ENCODE measurements around the gene APELA. TPM values are rescaled to one million over a fixed set of nuclear protein-coding genes. Genes with fewer than 3 reads are reported as not detected.
A peak's percentile ranks its signal among the peaks of the same experiment; 100 is the strongest.
"Not testable (repeated sequence)": the region's sequence is repeated elsewhere in the genome, so short reads cannot be mapped to it uniquely, and the experiment has no call there.

The APELA gene
- total RNA-seq, 1 donor from 2014 or later, result not detected

DNA sequence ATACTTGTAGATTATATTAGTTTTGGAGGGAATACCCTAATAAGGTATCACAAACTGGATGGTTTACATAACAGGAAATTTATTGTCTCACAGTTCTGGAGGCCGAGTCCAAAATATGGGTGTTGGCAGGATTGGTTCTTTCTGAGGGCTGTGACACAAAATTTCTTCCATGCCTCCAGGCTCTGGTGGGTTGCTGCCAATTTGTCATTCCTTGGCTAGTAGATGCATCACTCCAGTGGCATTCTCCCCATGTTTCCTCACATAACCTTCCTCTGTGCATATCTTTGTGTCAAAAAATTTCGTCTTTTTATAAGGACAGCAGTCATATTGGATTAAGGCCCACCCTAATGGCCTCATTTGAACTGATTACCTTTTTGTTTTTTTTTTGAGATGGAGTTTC lies 49.3 kb downstream of the APELA start:
- no peak for DNase-seq (ENCODE audit: low read depth)

DNA sequence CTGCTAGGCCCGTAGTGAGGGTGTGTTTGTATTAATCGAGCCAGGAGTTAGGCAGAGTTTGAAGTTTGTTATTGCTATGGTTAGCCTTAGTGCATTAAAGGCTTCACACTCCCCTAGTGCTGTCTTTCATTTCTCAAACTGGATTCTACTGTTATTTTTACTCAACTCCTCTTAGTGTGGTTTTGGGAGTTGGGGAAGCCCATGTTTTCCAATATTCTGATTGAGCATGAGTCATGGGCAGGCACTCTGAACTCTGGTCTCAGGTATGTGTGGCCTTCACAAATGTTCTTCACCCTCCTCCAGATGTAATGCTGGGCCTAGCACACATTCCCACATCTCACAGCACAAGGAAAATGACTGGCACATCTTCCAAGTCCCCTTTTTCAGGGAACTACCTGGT lies 50.1 kb downstream of the APELA start:
- not testable (repeated sequence) for DNase-seq (ENCODE audit: low read depth)

DNA sequence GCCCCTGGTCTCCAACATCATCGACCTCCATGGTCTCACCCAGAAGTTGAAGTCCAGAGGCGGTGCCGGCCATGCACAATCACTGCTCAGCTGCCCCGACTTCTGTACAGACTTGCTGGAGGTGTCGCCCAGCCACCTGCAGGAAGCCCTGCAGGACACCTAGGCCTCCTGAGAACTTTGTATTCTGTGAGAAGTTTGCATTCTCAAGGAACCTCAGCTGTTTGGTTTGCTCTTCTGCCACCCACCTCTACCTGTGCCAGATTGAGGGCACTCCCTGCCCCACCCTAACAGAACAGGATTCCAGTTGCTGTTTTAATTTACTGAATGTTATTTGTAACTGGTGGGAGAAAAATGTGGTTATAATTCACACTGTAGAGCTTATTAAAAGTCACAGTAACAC lies 53.7 kb downstream of the APELA start:
- DNase-seq (ENCODE audit: low read depth), result no peak

DNA sequence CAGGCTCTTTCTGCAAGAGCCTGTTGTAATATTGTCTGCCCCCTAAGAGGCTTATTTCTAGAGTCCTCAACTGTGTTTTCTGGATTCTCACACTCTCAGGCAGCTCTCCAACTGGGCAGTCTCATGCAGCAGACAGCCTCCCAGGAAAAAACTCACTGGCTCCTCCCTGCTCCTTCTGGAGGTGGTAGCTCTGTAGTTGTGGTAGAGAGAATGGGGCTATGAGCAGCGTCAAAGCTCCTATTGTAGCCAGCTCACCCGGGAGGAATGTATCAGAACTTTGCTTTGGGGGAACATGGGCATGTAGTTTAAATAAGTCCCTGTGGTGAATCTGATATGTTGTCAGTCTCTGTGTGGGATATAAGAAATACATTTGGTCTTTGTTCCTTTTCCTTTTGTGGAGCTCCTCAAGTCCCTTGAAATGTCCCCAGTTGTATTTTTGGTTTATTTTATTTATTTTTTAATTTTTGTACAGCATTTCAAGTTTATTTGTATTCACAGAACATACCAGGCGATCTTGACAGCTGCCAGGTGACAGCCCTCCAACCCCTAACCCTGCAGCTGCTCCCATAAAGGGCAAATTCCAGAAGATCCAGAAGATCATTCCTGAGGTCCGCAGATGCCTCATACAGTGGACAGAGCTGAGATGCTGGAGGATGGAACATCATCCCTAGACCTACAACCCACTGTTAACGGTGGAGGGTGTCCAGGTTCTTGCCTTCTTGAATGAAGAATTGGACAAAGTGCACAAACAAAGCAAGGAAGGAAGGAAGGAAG lies 54.8 kb downstream of the APELA start:
- no peak for DNase-seq (ENCODE audit: low read depth)

DNA sequence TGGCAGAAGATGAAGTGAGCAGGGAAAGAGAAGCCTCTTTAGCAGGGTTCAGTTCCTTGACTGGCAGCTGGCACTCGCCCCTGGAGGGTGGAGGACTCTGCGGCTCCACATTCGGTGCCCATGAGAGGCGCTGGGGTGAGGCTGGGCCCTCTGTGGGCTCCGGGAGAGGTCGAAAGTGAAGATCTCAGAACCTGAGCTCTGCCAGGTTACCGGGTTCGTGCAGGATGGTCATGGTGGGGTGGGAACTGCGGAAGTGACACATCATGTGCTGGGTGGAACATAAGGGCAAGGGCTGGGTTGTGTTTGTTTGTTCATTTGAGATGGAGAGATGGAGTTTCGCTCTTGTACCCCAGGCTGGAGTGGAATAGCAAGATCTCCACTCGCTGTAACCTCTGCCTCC lies 56.3 kb downstream of the APELA start:
- DNase-seq (ENCODE audit: low read depth), result no peak

DNA sequence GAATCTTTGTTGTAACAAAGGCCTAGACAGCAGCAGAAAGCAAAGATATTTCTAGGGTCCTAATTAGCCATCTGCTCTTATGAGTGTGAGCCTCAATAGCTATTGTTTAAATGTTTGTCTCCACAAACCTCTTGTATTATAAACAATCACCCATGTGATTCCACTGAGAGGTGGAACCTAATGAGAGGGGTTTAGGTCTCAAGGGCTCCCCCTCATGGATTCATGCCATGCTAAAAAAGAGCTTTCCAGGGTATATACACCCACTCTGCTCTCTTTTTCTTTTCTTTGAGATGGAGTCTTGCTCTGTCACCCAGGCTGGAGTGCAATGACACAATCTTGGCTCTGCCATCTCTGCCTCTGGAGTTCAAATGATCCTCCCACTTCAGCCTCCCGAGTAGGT lies 58.4 kb downstream of the APELA start:
- no peak for DNase-seq (ENCODE audit: low read depth)

DNA sequence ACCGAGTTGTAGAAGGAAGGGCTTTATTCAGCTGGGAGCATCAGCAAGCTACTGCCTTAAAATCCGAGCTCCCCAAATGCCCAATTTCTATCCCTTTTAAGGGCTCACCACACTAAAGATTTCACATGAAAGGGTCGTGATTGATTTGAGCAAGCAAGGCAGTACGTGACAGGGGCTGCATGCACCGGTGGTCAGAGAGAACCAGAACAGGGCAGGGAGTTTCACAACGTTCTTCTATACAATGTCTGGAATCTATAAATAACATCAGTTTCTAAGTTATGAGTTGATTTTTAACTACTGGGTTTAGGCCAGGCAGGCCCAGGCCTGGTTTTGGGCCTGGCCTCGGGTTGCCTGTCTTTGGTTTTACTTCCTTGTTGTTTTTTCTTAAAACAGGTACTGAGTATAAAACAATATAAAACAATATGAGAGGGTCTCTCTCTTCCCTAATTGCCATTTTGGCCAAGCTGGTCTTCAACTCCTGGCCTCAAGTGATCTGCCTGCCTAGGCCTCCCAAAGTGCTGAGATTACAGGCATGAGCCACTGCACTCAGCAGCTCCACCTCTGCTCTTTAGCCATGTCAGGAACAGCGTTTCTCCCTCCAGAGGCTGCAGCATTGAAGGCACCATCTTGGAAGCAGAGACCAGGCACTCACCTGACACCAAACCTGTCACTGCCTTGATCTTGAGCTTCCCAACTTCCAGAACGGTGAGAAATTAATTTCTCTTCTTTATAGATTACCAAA lies 59.1 kb downstream of the APELA start:
- not testable (repeated sequence) for DNase-seq (ENCODE audit: low read depth)

DNA sequence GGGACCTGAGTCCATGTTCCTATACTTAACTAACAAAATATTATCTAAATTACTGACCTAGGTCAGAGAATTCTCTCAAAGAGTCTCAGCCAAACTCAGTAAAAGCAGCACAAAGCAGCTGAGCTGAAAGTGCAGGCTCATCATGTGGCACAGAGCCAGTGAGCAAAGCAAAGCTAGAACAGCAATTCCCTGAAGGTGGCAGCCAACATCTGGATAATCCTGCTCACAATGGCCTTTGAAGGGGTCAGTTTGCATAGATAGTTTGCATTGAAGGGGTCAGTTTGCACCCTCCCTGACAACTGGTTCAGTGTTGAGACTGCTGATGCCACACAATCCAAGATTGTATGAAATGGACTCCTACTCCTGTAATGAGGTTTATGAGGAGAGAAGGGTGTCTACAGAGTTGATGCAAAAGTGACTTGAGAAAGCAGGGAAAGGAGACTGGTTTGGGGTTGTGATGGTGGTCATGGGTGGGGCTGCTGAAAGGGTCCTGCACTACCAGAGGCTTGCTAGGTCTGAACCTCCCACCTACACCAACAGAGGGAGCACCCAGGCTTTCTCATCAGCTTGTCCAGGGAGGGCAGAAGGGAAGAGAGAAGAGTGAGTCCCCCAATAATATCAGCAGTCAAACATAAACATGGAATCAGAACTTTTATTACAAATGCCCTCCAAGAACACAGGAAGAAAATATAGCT lies 60.7 kb downstream of the APELA start:
- peak; percentile 13 for DNase-seq (ENCODE audit: low read depth)

DNA sequence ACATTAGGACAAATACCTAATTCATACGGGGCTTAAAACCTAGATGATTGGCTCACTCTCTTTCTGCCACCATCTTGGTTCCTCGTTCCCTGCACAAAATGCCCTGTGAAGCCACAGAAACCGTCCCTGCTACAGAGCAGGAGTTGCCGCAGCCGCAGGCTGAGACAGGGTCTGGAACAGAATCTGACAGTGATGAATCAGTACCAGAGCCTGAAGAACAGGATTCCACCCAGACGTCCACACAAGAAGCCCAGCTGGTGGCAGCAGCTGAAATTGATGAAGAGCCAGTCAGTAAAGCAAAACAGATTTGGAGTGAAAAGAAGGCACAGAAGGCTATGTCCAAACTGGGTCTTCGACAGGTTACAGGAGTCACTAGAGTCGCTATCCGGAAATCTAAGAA lies 66.2 kb downstream of the APELA start:
- DNase-seq (ENCODE audit: low read depth), result no peak

DNA sequence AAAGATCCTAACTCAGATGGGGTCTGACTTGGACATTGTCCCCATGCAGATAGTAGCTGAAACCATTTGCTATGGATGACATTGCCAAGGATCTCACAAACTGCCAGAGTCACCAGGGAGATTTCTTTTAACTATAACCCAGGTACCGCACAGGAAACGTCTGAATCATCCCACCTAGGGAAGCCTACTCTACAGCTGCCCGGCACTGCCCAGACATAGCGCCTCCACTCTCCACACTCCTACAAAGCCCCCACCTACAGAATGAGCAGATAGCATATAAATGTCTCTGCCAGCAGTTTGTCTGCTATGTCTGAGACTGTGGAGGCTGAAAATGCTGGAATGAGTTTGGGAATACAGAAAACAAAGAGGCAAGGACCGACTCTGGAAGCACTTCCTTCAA lies 68.2 kb downstream of the APELA start:
- DNase-seq (ENCODE audit: low read depth), result no peak

DNA sequence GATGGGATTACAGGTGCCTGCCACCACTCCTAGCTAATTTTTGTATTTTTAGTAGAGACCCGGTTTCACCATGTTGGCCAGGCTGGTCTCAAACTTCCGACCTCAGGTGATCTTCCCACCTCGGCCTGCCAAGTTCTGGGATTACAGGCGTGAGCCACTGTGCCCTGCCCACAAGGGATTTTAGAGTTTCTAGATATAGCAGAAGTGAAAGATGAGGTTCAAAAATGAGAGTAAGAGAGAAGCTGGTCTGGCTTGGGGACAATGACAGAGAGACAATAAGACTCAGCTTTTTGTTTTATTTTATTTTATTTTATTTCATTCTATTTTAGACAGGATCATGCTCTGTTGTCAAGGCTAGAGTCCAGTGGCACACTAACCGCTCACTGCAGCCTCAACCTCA lies 69.8 kb downstream of the APELA start:
- no peak for DNase-seq (ENCODE audit: low read depth)

Other genes starting within 250 kb of the APELA start
- gene SMIM31, start 123.0 kb upstream of the APELA start, total RNA-seq, result 0.05 TPM in 1 of 2 replicates, not detected in the other
- gene TRIM61, start 100.5 kb downstream of the APELA start, total RNA-seq, result 0.52 and 0.65 TPM in 2 replicates
- gene TRIM60, start 154.8 kb downstream of the APELA start, total RNA-seq, result not detected in 2 replicates
- not detected in 2 replicates for gene TRIM75, start 176.7 kb downstream of the APELA start, total RNA-seq
- gene TMEM192, start 235.7 kb downstream of the APELA start, total RNA-seq, result 15.6 and 26.2 TPM in 2 replicates